CD14-positive monocyte (primary cell): ENCODE results near the gene RING1. TPM values are rescaled to one million over a fixed set of nuclear protein-coding genes. Genes with fewer than 3 reads are reported as not detected.

Source experiments
- DNase-seq, 3 donors: peaks; one replicate each; pipeline ENCODE4 v3.0.0-alpha.2; 2011 to 2022
- H2AFZ ChIP-seq: 2 replicates; pipeline ENCODE4 v1.6.0; 2012; ENCODE audit warnings: mild to moderate bottlenecking, low read depth, low read length, inconsistent platforms; ENCODE audit not compliant: insufficient read depth, poor library complexity, severe bottlenecking
- H3K27ac ChIP-seq, 2 donors: 1 replicate in 1 of 2; 2 replicates in 1 of 2; pipeline ENCODE4 v1.5.1; 2012 to 2013; ENCODE audit warnings: low read length in 2 of 2, control low read depth in 1 of 2, inconsistent platforms in 1 of 2, low read depth in 1 of 2, mild to moderate bottlenecking in 1 of 2
- H3K27me3 ChIP-seq, 2 donors: one replicate each; pipeline versions ENCODE4 v1.6.0 to v1.6.1; 2011 to 2013; ENCODE audit warnings: low read length in 2 of 2; ENCODE audit not compliant: control insufficient read depth in 2 of 2, insufficient read depth in 2 of 2
- H3K36me3 ChIP-seq, 2 donors: replicated peaks in 1 of 2; 1 replicate in 1 of 2; 2 replicates in 1 of 2; pipeline versions ENCODE4 v1.5.1 to v1.6.1; 2012 to 2013; ENCODE audit warnings: low read length in 2 of 2, control low read depth in 1 of 2, inconsistent platforms in 1 of 2, mild to moderate bottlenecking in 1 of 2; ENCODE audit not compliant: insufficient read depth in 2 of 2, control insufficient read depth in 1 of 2
- H3K4me1 ChIP-seq, 2 donors: 1 replicate in 1 of 2; 2 replicates in 1 of 2; pipeline versions ENCODE4 v1.5.1 to v1.6.1; 2012 to 2013; ENCODE audit warnings: low read length in 2 of 2, control low read depth in 1 of 2, inconsistent platforms in 1 of 2, mild to moderate bottlenecking in 1 of 2, moderate library complexity in 1 of 2; ENCODE audit not compliant: insufficient read depth in 2 of 2, control insufficient read depth in 1 of 2
- H3K4me2 ChIP-seq: replicated peaks from 2 replicates; pipeline ENCODE3; 2012; ENCODE audit warnings: low read length, moderate library complexity, mild to moderate bottlenecking; ENCODE audit not compliant: poor library complexity, severe bottlenecking; ENCODE audit errors: extremely low read depth
- H3K4me3 ChIP-seq, 3 experiments: fragments of 200-600 bp in 1 of 3; sonication (generic) in 1 of 3; replicated peaks in 1 of 3; 1 replicate in 2 of 3; 2 replicates in 1 of 3; pipeline ENCODE4 v1.5.1; 2011 to 2013; ENCODE audit warnings: low read length in 3 of 3, mild to moderate bottlenecking in 3 of 3, control low read depth in 2 of 3, low read depth in 2 of 3, inconsistent platforms in 1 of 3, moderate library complexity in 1 of 3
- H3K79me2 ChIP-seq: 2 replicates; pipeline ENCODE4 v1.6.0; 2012; ENCODE audit warnings: mild to moderate bottlenecking, control low read depth, inconsistent platforms, low read length, moderate library complexity; ENCODE audit not compliant: insufficient read depth
- H3K9ac ChIP-seq: 2 replicates; pipeline ENCODE4 v1.6.0; 2017; ENCODE audit warnings: low read length, mild to moderate bottlenecking; ENCODE audit not compliant: insufficient read depth, poor library complexity, severe bottlenecking
- H3K9me3 ChIP-seq, 2 donors: replicated peaks in 1 of 2; 1 replicate in 1 of 2; 2 replicates in 1 of 2; pipeline versions ENCODE4 v1.5.1 to v1.6.1; 2012 to 2013; ENCODE audit warnings: low read length in 2 of 2, control low read depth in 1 of 2; ENCODE audit not compliant: control insufficient read depth in 1 of 2, insufficient read depth in 1 of 2
- H4K20me1 ChIP-seq: 2 replicates; pipeline ENCODE4 v1.6.0; 2012; ENCODE audit warnings: mild to moderate bottlenecking, low read length, control low read depth, moderate library complexity; ENCODE audit not compliant: insufficient read depth
- H3K27ac Mint-ChIP-seq, 7 donors: one replicate each; pipeline ENCODE4 v1.8.0; 2020; ENCODE audit warnings: mild to moderate bottlenecking in 7 of 7, mixed read lengths in 7 of 7, moderate library complexity in 6 of 7, inconsistent platforms in 2 of 7
- H3K27me3 Mint-ChIP-seq, 3 donors: one replicate each; pipeline ENCODE4 v1.8.0; 2021 to 2022; ENCODE audit warnings: low read depth in 3 of 3, mild to moderate bottlenecking in 3 of 3, mixed read lengths in 3 of 3, moderate library complexity in 3 of 3, inconsistent platforms in 1 of 3
- H3K36me3 Mint-ChIP-seq, 2 donors: one replicate each; pipeline ENCODE4 v1.8.0; 2020; ENCODE audit warnings: mixed read lengths in 2 of 2, inconsistent platforms in 1 of 2, mild to moderate bottlenecking in 1 of 2
- H3K4me1 Mint-ChIP-seq: one replicate; pipeline ENCODE4 v1.8.0; 2020; ENCODE audit warnings: mild to moderate bottlenecking, mixed read lengths
- H3K4me3 Mint-ChIP-seq, 2 donors: one replicate each; pipeline ENCODE4 v1.8.0; 2020; ENCODE audit warnings: mild to moderate bottlenecking in 2 of 2, mixed read lengths in 2 of 2, moderate library complexity in 1 of 2
- H3K9me3 Mint-ChIP-seq, 7 donors: one replicate each; pipeline ENCODE4 v1.8.0; 2020 to 2022; ENCODE audit warnings: mixed read lengths in 7 of 7, mild to moderate bottlenecking in 6 of 7, moderate library complexity in 6 of 7, inconsistent platforms in 2 of 7
- CTCF ChIP-seq: fragments of 200-600 bp; IDR thresholded peaks from one replicate; pipeline ENCODE4 v1.8.0; 2022; ENCODE audit warnings: antibody characterized with exemption, mild to moderate bottlenecking
- WGBS: methylation state at CpG from one replicate; pipeline ENCODE4 v1.1.5; 2013; ENCODE audit warnings: missing lambda C conversion rate; ENCODE audit not compliant: insufficient coverage; 5-methylcytosine and 5-hydroxymethylcytosine counted together
- intact Hi-C, 2 donors: fragments of 100-400 bp; cut with micrococcal nuclease; formaldehyde crosslinking; loops; one replicate each; pipeline versions ENCODE4 v1.15.0 to v1.15.1; 2023
- polyA plus RNA-seq, 3 donors: library from polyadenylated mRNA; depleted of rRNA in 1 of 3; unstranded in 2 of 3; stranded (reverse) in 1 of 3; fragments of 300-500 nt in 2 of 3; fragments of >200 nt in 1 of 3; fragmentation: Illumina TruSeq in 2 of 3; gene quantifications; 1 replicate in 2 of 3; 2 replicates in 1 of 3; pipeline ENCODE4 v1.2.3, GENCODE V29; 2012 to 2021
- small RNA-seq: library from RNA; depleted of rRNA; stranded (forward); fragments of <200 nt; gene quantifications from one replicate; pipeline ENCODE3, GENCODE V24; 2012; ENCODE audit warnings: low read depth; ENCODE audit not compliant: insufficient read length

The RING1 gene
- polyA plus RNA-seq, 3 donors = 4.6 to 27.9 (median 5.7) TPM

GRCh38 chr6:33259032-33259431, 50.7 kb downstream of the RING1 start:
- H3K9me3 Mint-ChIP-seq = no peaks in the 10 kb centered on the region
- H3K36me3 ChIP-seq = peaks cover 45 to 69% of the 10 kb centered on the region in 2 donors

More at GRCh38 chr6:33259032-33259431, 50.7 kb downstream of the RING1 start:
- no peaks in the 10 kb centered on the region for H3K4me1 Mint-ChIP-seq
- no peak for DNase-seq
- Histone ChIP-seq H3K4me3 (no peak overlapping the region), H3K27me3 (no peaks in the 10 kb centered on the region), H3K9ac (no peak overlapping the region), H3K79me2 (no peaks in the 10 kb centered on the region), H3K27ac (no peak overlapping the region), H2AFZ (no peak overlapping the region), H3K9me3 (no peaks in the 10 kb centered on the region), H3K4me1 (no peaks in the 10 kb centered on the region), H4K20me1 (no peaks in the 10 kb centered on the region), H3K4me2 (no peak overlapping the region)
- H3K36me3 Mint-ChIP-seq = peaks cover 53 to 74% of the 10 kb centered on the region in 2 donors
- peaks cover 0 to 2% (median under 1%) of the 10 kb centered on the region in 3 donors for H3K27me3 Mint-ChIP-seq
- no peak overlapping the region for H3K27ac Mint-ChIP-seq
- no peak overlapping the region for H3K4me3 Mint-ChIP-seq
- no peak for TF ChIP-seq CTCF
- intact Hi-C loops = no loop called here
- WGBS = 100% methylated on average over 2 of the region's 5 CpGs

Small RNA genes lying within 50 kb of the gene (small RNA-seq; reads per million reads assigned to genes)
- gene MIR219A1 (not detected), gene RNY4P10 (not detected)

Other genes starting within 250 kb of the RING1 start
- 100 to 1,000 TPM in 1 of 3 donors, 10 to 100 TPM in 1, 1 to 10 TPM in 1; 9.6 to 475 (median 21.7) TPM for gene BRD2, start 239.9 kb upstream of the RING1 start, polyA plus RNA-seq
- 10 to 100 TPM in 1 of 3 donors, 1 to 10 TPM in 2; 2.8 to 15.4 (median 9.1) TPM for gene HLA-DOA, start 198.9 kb upstream of the RING1 start, polyA plus RNA-seq
- 1,000 to 10,000 TPM in 1 of 3 donors, 100 to 1,000 TPM in 2; 578 to 1,024 (median 796) TPM for gene HLA-DPA1, start 134.9 kb upstream of the RING1 start, polyA plus RNA-seq
- gene HLA-DPB1, start 132.5 kb upstream of the RING1 start, polyA plus RNA-seq = 100 to 1,000 TPM; 569 to 682 (median 676) TPM
- under 1 TPM in 1 of 3 donors, not detected in 2; 0.57 TPM for gene COL11A2, start 16.0 kb upstream of the RING1 start, polyA plus RNA-seq
- 10 to 100 TPM in 1 of 3 donors, 1 to 10 TPM in 2; 4.5 to 74.5 (median 5.1) TPM for gene RXRB, start 7.8 kb upstream of the RING1 start, polyA plus RNA-seq
- gene SLC39A7, start 7.6 kb upstream of the RING1 start, polyA plus RNA-seq = 10 to 100 TPM; 14.5 to 32.7 (median 17.7) TPM
- 10 to 100 TPM in 1 of 3 donors, 1 to 10 TPM in 2; 3.8 to 10.6 (median 4.7) TPM for gene HSD17B8, start 3.8 kb upstream of the RING1 start, polyA plus RNA-seq
- 100 to 1,000 TPM in 1 of 3 donors, 10 to 100 TPM in 2; 11.0 to 150 (median 14.5) TPM for gene VPS52, start 63.4 kb downstream of the RING1 start, polyA plus RNA-seq
- gene RPS18, start 63.6 kb downstream of the RING1 start, polyA plus RNA-seq = 1,000 to 10,000 TPM; 2,430 to 3,295 (median 2,894) TPM
- 10 to 100 TPM in 2 of 3 donors, 1 to 10 TPM in 1; 6.5 to 32.2 (median 28.5) TPM for gene B3GALT4, start 68.6 kb downstream of the RING1 start, polyA plus RNA-seq
- gene WDR46, start 80.7 kb downstream of the RING1 start, polyA plus RNA-seq = 10 to 100 TPM; 33.3 to 41.0 (median 37.3) TPM
- 10 to 100 TPM; 26.0 to 36.2 (median 28.4) TPM for gene PFDN6, start 81.1 kb downstream of the RING1 start, polyA plus RNA-seq
- gene RGL2, start 90.4 kb downstream of the RING1 start, polyA plus RNA-seq = 100 to 1,000 TPM in 1 of 3 donors, 10 to 100 TPM in 2; 14.9 to 145 (median 15.5) TPM
- gene TAPBP, start 105.6 kb downstream of the RING1 start, polyA plus RNA-seq = 100 to 1,000 TPM; 138 to 228 (median 141) TPM
- gene ZBTB22, start 109.2 kb downstream of the RING1 start, polyA plus RNA-seq = 10 to 100 TPM; 12.2 to 16.5 (median 16.1) TPM
- 10 to 100 TPM; 22.3 to 39.2 (median 28.5) TPM for gene DAXX, start 114.5 kb downstream of the RING1 start, polyA plus RNA-seq
- under 1 TPM; 0.14 to 0.87 (median 0.68) TPM for gene KIFC1, start 183.3 kb downstream of the RING1 start, polyA plus RNA-seq
- gene PHF1, start 202.5 kb downstream of the RING1 start, polyA plus RNA-seq = 10 to 100 TPM in 1 of 3 donors, 1 to 10 TPM in 2; 3.0 to 90.2 (median 3.5) TPM
- 100 to 1,000 TPM; 137 to 160 (median 153) TPM for gene CUTA, start 209.6 kb downstream of the RING1 start, polyA plus RNA-seq
- 1 to 10 TPM in 1 of 3 donors, not detected in 2; 4.0 TPM for gene SYNGAP1, start 211.6 kb downstream of the RING1 start, polyA plus RNA-seq
- 1 to 10 TPM in 2 of 3 donors, under 1 TPM in 1; 0.42 to 2.0 (median 1.1) TPM for gene ZBTB9, start 246.1 kb downstream of the RING1 start, polyA plus RNA-seq